GM21717 (cell line): ENCODE results near the gene SOD1.
"Not testable (repeated sequence)": the region's sequence is repeated elsewhere in the genome, so short reads cannot be mapped to it uniquely, and the experiment has no call there.

ENCODE experiments used
- ATAC-seq: cut with Tn5 transposase; IDR thresholded peaks from one replicate; pipeline ENCODE4 v1.9.1; 2021; ENCODE audit warnings: mild to moderate bottlenecking, moderate library complexity; ENCODE audit not compliant: unreplicated experiment

Gene SOD1

GRCh38 chr21:31654821-31655580 is 4.5 kb upstream of the SOD1 start:
- ATAC-seq = not testable (repeated sequence)

GRCh38 chr21:31656199-31657095 is 3.0 kb upstream of the SOD1 start:
- no peak for ATAC-seq

GRCh38 chr21:31658053-31658452 is 1.4 kb upstream of the SOD1 start:
- ATAC-seq = no peak

- ATAC-seq = peak; percentile 12
Measured at GRCh38 chr21:31659286-31659535, 282 bp upstream of the SOD1 start.

- peak; percentile 41 for ATAC-seq
Measured at GRCh38 chr21:31660259-31660565, 719 bp downstream of the SOD1 start.

GRCh38 chr21:31660591-31660990 is 1.1 kb downstream of the SOD1 start:
- ATAC-seq = no peak

GRCh38 chr21:31663584-31664249 is 4.2 kb downstream of the SOD1 start:
- ATAC-seq = no peak

- no peak for ATAC-seq
Measured at GRCh38 chr21:31665397-31665796, 5.9 kb downstream of the SOD1 start.

GRCh38 chr21:31665869-31666268 is 6.4 kb downstream of the SOD1 start:
- ATAC-seq = not testable (repeated sequence)

- ATAC-seq = no peak
Measured at GRCh38 chr21:31666445-31667010, 7.0 kb downstream of the SOD1 start.

- ATAC-seq = no peak
Measured at GRCh38 chr21:31667132-31667531, 7.6 kb downstream of the SOD1 start.

GRCh38 chr21:31667639-31668038 is 8.1 kb downstream of the SOD1 start:
- ATAC-seq = no peak

- ATAC-seq = no peak
Measured at GRCh38 chr21:31668651-31669491, 9.4 kb downstream of the SOD1 start.

GRCh38 chr21:31670070-31670469 is 10.6 kb downstream of the SOD1 start:
- ATAC-seq = no peak

GRCh38 chr21:31671146-31671716 is 11.7 kb downstream of the SOD1 start:
- ATAC-seq = no peak

- ATAC-seq = no peak
Measured at GRCh38 chr21:31671931-31672330, 12.4 kb downstream of the SOD1 start.

- ATAC-seq = no peak
Measured at GRCh38 chr21:31673321-31673912, 13.9 kb downstream of the SOD1 start.

- ATAC-seq = no peak
Measured at GRCh38 chr21:31675318-31675717, 15.8 kb downstream of the SOD1 start.

GRCh38 chr21:31675960-31676359 is 16.5 kb downstream of the SOD1 start:
- no peak for ATAC-seq

GRCh38 chr21:31677047-31677446 is 17.6 kb downstream of the SOD1 start:
- no peak for ATAC-seq
